GM18520 (cell line): ENCODE data around the gene TGFBI.

Experiments used
- ATAC-seq: cut with Tn5 transposase; IDR thresholded peaks from one replicate; pipeline ENCODE4 v1.9.1; 2021; ENCODE audit not compliant: unreplicated experiment

TGFBI gene

DNA sequence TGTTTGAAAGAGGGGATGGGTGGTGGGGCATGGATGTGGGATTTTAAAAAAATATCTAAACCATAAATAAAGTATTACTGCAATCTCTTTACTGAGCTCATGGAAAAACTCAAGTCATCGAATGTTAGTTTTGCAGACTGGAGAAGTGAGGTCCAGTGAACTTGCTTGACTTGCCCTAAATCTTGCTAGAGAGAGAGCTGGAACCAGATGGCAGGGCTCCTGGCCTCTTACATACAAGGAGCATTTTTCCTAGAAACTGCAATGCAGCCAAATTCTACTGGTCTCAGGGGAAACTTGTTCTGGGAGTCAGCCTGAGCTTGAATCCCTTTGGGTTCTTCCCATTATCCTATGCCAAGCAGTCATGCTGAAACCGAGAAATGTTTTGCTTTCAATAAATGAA, 2.9 kb upstream of the TGFBI start:
- ATAC-seq = no peak

DNA sequence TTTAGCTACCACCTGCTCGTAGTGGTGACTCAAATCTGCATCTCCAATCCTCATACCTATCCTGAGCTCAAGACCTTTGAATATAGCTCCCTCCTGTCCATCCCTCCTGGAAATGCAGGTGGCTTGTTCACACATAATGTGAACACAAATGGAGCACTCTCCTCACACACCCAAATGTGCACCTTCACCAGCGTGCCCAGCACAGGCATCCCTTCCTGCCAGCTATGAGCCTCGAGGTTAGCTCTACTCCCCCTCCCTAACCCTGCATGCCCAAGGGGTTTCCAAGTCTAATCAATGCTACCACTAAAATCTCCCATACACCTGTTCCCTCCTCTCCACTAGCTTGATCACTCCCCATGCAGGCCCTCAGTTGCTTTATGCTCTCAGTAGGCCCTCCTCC, 2.2 kb upstream of the TGFBI start:
- no peak for ATAC-seq

DNA sequence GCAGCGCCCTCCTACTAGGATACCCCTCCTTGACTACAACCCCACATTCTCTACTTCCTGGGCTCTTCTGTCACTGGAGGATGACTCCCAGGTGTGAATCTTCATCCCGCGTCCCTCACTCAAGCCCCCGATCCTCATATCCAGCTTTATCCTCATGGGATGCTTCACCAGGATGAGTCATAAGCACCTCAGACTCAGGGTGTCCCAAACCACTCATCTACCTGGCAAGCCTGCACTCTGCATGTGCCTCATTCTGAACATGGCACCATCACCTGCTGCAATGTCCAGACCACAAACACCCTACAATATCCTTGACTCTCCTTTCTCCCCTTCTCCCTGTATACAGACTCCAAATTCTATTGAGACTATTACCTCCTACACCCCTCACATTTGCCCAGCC, 1.5 kb upstream of the TGFBI start:
- ATAC-seq = no peak

DNA sequence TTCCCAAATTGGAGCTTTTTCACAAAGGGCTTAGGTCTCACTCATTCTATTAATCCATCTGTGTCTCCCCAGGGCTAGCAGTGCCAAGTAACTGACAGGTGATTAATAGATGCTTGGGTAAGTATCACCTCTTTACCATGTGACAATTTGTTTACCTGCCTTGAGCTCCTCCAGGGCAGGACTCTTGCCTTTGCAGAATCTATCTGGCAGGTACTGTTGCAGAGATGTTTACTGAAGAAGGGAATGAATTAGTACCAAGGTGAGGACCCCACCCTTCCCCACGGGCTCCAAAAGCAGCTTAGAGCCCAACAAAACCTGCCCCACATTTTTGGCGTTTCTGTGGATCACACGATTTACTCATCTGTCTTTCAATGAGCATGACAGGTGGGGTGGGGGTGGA, 698 bp upstream of the TGFBI start:
- no peak for ATAC-seq

DNA sequence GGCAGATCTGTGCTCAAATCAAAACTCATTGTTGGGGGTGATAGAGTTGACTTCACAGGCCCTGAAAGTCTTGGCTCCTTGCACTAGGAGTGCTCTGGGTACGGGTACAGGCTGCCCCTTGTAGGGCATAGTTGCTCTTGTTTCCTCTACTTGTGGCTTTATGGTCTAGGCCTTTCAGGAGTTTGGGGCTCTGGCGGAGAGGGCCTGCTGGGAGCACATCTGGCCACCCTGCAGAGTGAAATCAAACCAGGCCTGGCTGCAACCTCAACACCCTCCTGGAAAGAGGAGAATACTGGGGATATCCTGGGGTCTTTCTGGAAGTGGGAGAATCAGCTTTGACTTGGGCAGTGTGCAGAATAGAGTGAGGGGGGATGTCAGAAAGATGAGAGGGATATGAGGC, 1.5 kb downstream of the TGFBI start:
- no peak for ATAC-seq

DNA sequence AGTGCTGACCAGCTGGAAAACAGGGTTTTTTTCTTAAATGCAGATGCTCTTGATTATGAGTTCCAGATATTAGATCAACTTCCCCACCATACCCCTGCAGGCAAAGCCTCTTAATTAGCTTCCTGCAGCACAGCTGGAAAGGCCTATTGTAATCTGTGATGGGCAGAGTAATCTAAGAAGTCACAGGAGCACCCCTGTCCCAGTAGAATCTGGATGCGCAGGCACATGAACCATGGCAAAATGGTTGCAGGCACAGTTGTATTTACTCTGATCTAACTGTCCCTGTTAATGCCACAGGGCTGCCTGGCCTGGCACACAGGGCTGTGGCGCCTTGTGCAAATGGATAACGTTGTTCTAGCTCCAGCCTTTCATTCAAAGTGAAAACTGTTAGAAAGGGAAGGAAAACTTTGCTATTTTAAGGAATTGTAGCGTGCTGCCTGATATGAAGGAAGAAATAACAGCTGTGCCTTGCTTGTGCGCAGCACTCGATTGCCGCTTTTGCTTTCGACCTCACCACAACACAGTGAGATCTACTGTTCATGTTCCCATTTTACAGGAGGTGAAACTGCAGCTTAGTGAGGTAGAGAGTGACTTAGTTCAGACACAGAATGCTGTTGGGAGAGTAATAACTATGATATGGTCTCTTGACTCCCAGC, 2.3 kb downstream of the TGFBI start:
- peak; percentile 85 for ATAC-seq

DNA sequence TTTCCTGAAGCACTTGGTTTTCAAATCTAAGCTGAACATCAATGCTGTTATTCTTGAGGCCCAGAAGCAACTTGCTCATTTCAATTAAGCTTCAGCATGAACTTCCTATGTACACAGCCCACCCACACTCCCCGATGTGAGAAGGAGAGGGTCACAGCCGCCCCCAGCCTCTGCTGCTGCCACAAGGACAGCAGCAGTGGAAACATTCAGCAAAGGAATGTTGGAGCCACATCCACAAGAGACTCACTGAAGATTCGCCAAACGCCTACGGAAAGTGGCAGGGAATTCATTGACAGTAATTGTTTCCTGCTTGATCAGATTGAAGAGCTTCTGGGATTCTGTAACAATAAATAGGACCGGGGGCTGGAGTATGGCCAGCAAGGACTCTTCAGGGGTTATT, 2.9 kb downstream of the TGFBI start:
- ATAC-seq = no peak

DNA sequence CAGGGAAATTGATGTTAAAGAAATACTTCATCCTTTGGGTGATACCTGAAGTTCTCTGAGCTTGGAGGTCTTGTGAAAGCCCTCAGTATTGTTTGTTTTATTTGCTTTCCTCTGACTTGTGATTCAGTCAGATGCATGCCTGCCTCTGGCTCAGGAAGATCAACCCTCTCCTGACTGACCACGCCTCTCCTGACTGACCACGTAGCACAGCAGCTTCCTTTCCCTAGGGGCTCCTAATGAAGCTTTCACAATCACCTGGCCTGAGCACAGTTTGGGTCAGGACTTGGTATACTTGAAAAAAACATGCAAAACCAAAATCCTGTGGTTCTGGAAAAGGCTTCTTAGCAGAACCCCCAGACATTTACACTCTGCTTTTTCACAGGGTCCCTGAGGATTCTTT, 3.8 kb downstream of the TGFBI start:
- ATAC-seq = no peak

DNA sequence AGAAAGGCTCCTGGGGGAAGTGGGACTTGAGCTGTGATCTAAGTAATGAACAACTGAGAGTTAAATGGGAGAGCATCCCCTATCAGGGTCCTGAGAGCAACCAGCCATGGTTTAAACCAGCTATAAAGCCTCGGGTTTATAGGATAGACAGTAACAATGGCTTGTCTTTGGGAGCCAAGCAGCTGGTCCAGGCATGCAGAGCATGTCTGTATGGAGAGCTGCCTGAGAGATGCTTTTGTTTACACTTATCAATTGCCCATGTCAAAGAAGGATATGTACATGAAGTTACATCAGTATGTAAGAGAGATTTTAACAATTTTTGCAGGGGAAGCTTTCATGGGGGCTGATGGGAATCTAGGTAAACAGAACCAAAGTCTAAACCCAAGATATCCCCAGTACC, 4.4 kb downstream of the TGFBI start:
- no peak for ATAC-seq

DNA sequence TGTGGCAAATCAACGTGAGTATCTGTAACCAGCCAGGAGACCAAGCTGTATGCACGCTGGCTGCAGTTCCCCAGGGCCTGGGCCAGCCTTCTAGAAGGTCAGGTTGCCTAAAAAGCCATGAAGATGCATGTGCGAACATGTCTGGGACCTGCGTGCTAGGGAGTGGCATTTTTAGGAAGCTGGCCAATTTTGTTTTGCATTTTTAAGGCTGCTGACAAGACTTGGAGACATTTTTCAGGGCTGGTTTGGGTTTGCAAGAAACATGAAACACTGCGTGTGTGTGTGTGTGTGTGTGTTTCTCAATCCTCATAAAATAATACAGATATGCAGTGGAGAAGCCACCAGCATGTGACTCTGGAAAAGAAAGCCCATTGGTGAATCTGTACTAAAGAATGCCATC, 5.1 kb downstream of the TGFBI start:
- ATAC-seq = no peak

DNA sequence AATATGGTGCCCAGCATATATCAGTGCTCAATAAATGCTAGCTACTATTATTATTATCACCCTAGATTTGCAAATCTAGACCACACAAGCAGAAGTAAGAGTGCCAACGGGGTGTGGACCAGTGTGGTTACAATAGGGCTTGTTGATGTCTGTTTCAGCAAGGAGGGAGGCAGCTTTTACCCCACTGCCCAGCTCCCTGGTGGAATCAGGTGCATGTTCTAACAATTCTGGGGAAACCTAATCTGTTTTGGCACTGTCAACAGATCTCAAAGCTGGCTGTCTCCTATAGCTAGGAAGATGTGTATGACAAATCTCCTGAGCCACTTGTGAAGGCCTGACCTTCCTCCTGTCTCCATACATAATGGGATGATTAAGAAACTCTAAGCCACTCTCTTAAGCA, 5.7 kb downstream of the TGFBI start:
- no peak for ATAC-seq

DNA sequence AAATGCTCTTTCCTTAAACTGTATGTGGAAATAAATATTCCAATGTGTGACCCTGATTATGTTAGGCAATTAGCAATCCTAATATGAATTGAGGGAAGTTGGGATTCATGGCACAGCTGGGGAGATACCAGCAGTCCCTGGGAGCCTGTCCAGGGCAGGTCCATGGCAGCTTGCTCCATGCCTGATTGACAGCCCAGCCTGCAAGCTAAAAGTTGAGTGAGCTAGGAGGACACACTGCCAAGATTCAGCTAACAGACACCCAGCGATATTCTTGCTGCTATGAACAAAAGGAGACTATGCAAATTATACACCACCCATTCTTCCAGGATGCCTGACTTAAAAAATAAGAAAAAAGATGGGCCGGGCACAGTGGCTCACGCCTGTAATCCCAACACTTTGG, 6.2 kb downstream of the TGFBI start:
- ATAC-seq = no peak

DNA sequence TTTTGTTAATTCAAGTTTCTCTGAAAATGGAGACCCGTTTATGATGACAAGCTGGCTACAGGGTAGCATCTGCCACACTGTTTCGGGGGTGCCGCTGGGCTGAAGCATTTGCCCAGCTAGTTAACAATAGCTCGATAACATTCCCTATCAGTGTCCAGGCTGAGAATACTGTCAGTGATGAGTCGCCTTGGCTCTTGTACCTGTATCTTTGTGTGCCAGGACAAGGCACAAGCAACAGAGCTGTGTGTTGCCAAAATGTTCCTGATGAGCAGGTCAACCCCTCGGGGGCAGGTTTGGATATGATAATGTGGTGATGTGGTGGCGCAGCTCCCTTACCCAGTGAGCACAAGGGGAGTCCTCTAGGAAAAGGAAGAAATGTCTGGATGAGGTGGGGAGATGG, 7.0 kb downstream of the TGFBI start:
- no peak for ATAC-seq

DNA sequence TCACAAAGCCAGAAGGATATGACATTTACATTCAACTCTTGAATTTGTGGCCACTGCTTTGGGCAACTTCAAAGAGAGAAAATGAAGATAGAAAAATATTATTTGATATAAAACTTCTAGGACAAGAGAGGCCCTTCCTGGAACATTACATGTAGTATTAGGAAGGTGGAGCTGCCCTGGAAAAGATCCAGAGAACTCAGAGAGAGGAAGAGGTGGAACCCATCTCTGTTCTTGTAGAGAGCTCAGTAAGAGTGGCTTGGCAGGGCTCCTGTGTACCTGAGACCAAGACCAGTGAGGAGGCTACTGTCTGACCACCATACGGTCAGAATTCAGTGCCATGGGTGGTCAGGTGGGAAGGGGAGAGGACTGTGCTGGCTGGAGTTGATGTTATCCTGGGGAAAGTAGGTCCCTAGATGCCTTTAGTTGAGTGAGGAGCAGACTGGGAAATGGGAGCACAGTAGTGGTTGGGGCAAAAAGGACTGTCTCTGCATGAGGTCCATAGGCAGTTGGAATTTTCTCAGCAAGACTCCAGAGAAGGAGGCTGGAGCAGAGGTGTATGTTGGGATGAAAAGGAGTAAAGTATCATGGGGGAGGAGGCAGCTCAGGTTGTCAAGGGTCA, 7.6 kb downstream of the TGFBI start:
- no peak for ATAC-seq

DNA sequence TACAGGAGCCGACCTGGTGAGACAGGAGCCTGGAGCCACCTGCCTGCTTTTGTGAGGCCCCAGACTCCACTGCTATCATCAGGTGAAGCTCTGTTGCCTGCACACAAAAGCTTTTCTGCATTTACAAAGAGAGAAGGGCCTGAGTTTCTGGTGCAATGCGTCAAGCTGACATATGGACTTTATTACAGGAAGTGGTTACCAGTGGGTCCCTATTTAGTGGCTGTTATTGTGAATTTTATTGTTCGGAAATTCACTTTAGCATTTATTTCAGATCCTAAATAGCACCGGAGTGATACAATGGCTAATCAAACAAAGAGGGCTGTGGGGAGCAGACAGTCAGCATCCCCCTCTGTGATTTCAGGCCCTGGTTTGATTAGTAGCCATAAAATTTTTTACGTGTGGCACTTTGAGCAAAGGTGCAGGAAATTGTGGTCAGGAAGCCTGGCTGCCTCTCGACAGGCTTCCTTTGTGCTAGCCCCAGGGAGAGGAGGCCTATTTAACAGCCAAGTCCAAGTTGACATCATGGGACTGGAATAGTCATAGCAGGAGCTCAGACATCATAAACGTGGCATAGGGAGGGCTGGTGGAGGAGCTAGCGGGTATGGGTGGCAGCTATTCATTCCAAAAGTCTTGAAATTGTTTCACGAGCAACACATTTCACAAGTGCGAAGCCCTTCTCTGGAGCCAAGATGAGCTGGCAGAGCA, 8.4 kb downstream of the TGFBI start:
- peak; percentile 76 for ATAC-seq

DNA sequence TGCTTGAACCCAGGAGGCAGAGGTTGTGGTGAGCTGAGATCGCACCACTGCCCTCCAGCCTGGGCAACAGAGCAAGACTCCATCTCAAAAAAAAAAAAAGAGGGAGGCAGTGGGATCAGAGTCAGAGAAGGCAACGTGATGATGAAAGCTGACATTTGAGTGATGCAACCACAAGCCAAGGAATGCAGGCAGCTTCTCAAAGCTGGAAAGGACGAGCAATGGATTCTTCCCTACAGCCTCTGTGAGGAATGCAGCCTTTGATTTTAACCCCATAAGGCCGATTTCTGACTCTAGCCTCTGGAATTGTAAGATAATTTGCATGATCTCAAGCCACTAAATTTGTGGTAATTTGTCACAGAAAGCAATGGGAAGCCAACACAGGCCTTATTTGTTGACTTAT, 9.8 kb downstream of the TGFBI start:
- ATAC-seq = no peak

DNA sequence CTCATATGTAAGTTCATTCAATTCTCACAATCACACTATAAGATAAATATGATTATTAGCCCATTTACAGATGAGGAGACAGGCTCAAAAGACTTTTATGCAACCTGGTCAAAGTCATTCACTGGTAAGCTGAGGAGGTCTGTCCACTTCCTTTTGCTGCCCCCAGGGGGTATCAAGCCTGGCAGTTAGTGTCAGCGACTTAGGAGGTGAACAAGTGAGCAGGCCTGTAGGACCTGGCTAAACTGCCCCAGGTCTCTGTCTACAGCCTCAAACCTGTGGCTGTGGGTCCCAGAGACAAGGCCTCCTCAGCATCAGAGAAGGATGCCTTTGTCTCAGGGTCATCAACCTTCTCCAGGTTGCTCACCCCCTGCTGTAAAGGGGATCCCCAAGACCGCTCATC, 10.4 kb downstream of the TGFBI start:
- ATAC-seq = no peak

DNA sequence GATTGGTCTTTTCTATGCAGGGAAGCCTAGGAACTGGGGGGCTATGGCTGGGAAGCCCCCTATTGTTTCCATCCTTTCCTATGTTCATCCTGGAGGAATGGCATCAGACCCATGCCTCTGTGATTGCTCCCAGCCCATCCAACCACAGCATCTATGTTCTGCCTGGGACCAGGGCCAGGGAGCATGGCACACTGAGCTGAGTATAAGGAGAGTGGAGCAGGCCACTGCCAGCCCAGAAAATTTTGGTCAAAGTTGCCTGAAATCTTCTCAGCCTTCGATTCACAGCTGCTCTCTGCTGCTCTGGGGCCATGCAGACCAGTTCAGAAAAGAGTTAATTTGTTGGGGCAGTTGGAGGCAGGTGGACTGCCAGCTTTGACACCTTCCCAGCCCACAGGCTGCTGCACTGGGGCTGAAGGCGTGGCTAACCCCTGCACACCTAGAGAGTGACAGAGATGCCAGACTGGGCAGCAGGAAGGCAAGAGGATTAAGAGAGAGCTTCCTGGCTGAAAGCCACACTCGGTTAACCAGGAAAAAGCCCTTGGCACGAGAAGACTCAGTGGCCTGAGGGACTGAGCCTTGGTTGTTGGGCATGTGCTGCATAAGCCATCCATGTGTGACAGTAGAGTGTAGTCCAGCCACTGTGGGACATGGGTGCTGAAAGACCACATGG, 12.1 kb downstream of the TGFBI start:
- ATAC-seq = no peak

DNA sequence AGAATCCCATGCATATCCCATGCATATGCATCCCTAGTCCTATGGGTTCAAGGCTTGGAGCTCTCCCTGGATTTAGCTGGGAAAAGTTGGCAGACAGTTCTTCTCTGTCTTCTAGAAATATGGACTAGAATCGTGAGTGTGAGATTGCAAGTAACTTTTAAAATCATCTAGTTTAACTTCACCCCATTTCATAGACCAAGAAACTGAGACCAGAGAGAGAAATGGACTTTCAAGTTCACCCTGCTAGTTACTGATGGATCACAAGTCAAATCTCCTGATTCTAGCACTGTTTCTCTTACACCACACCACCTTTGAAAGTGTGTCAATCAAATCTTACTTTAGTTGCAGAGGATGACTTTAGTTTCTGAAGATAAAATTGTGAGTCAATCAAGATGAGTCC, 13.4 kb downstream of the TGFBI start:
- ATAC-seq = no peak

DNA sequence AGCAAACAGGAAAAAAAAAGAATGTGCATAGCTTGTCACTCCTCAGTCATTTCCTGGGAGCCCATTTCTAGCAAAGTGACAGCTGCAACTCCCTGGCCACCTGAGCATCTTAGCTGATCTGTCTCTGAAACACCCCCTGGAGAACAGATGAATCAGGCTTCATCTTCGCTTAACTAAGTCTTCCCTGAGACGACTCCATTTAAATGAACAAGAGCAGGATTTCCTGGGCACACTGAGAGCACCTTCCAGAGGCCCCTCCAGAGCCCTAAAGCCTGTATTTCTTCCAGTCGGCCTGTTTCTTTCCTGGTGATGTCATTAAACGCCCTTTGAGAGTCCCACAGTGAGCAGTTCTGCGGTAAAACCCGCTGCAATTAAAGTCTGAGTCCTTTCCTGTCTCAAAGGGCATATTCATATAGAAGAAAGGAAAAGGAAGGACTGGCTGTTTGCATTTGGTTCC, 13.9 kb downstream of the TGFBI start:
- ATAC-seq = no peak

DNA sequence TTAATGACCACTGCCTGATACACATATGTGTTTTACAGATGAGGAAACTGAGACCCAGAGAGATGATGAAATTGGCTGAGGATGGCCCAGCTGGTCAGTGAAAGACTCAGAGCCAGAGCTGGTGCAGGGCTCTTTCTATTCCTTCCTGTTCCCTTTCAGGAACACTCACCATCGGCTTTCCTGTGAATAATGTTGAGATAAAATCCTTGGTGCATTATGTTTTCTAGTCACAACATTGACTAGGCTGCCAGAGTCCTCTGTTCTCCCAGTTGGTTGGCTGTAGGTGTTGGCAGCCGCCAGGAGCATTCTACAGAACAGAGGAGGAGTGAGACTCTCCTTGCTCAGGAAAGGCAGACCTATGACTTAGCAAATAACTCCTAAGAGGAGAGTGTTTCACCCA, 14.8 kb downstream of the TGFBI start:
- ATAC-seq = no peak
